Heart right ventricle (tissue), 16 donors: ENCODE results near the gene ERN2. TPM values are rescaled to one million over a fixed set of nuclear protein-coding genes. Genes with fewer than 3 reads are reported as not detected.
"Not testable (repeated sequence)": the region's sequence is repeated elsewhere in the genome, so short reads cannot be mapped to it uniquely, and the experiment has no call there.

Source experiments
- ATAC-seq, 8 donors: fragments of 200-7000 bp; cut with Tn5 transposase; one replicate each; pipeline ENCODE4 v1.9.1; 2020; ENCODE audit warnings: mild to moderate bottlenecking in 8 of 8, moderate library complexity in 8 of 8, moderate number of reproducible peaks in 1 of 8
- DNase-seq, 2 donors: peaks; one replicate each; pipeline ENCODE4 v3.0.0-alpha.2; 2020
- H3K27ac ChIP-seq, 10 donors: fragments of 200-600 bp; sonication (generic) in 2 of 10; one replicate each; pipeline versions ENCODE4 v1.5.0 to v1.8.0; 2020 to 2022; ENCODE audit warnings: mild to moderate bottlenecking in 3 of 10
- H3K27me3 ChIP-seq, 7 donors: fragments of 200-600 bp; one replicate each; pipeline ENCODE4 v1.8.0; 2021 to 2022; ENCODE audit warnings: mild to moderate bottlenecking in 2 of 7
- H3K36me3 ChIP-seq, 9 donors: fragments of 200-600 bp; sonication (generic) in 1 of 9; one replicate each; pipeline versions ENCODE4 v1.5.0 to v1.8.0; 2020 to 2022; ENCODE audit warnings: mild to moderate bottlenecking in 2 of 9
- H3K4me1 ChIP-seq, 9 donors: fragments of 200-600 bp; sonication (generic) in 1 of 9; one replicate each; pipeline versions ENCODE4 v1.5.0 to v1.8.0; 2020 to 2022; ENCODE audit warnings: mild to moderate bottlenecking in 4 of 9
- H3K4me3 ChIP-seq, 10 donors: fragments of 200-600 bp; sonication (generic) in 2 of 10; one replicate each; pipeline versions ENCODE4 v1.5.0 to v1.8.0; 2020 to 2022; ENCODE audit warnings: mild to moderate bottlenecking in 7 of 10, moderate library complexity in 2 of 10
- H3K9me3 ChIP-seq, 11 donors: fragments of 200-600 bp in 10 of 11; sonication (generic) in 2 of 11; one replicate each; pipeline versions ENCODE4 v1.5.0 to v1.8.0; 2013 to 2022; ENCODE audit warnings: mild to moderate bottlenecking in 2 of 11, control low read depth in 1 of 11, moderate library complexity in 1 of 11
- CTCF ChIP-seq, 9 donors: fragments of 200-600 bp; sonication (generic) in 2 of 9; IDR thresholded peaks; one replicate each; pipeline versions ENCODE4 v1.5.0 to v1.8.0; 2021 to 2022; ENCODE audit warnings: antibody characterized with exemption in 9 of 9, mild to moderate bottlenecking in 5 of 9, moderate library complexity in 1 of 9
- WGBS, 2 donors: extraction: QIAGEN DNeasy Blood & Tissue Kit; methylation state at CpG; one replicate each; pipeline ENCODE4 v1.1.7; 2013; ENCODE audit warnings: inconsistent platforms in 1 of 2; 5-methylcytosine and 5-hydroxymethylcytosine counted together
- intact Hi-C, 10 donors: fragments of 100-400 bp; cut with DNase I; formaldehyde crosslinking; loops; one replicate each; pipeline versions ENCODE4 v1.11.1 to v1.14.2; 2022
- polyA plus RNA-seq, 2 donors: library from polyadenylated mRNA; stranded (reverse); fragments of 200-250 nt; gene quantifications; one replicate each; pipeline ENCODE4 v1.2.3, GENCODE V29; 2013
- total RNA-seq, 10 donors: library from RNA; stranded (reverse); fragmentation: NEBNext Ultra II Directional in 3 of 10; extraction: Animal tissue kit (Norgen Biotek cat#: 25700) in 3 of 10; gene quantifications; one replicate each; pipeline versions ENCODE4 v1.2.1 to v1.2.4, GENCODE V29; 2021 to 2023
- donor health status: Arrhythmogenic right ventricular cardiomyopathy.
- donor health status: ischemic (EF 13 %, LVEDD 7.1; RV severe dilation, severe dysfunction).
- donor health status: healthy with polysubstance abuse.
- donor health status: DM: no; HTN: yes; CAD: no.
- donor health status: DM: no; HTN: no; CAD: no.
- donor health status: ischemic (EF 25% LVEDD 6.9; RV normal size, moderate dysfunction).
- donor health status: ischemic (EF 25% LVEDD 5.7; RV mildly dilated, moderate dysfunction).
- donor health status: healthy.
- donor health status: DM: yes; HTN: yes; CAD: no.
- donor health status: Ischemic cardiomyopathy.
- donor health status: ischemic (EF 35%, LVEDD 5.7; RV mildly dilated, moderate dysfunction).
- donor health status: nonischemic (EF 11% LVEDD 7.7; RV severe dilation, severe dysfunction).
- donor health status: DM: yes; HTN: yes; CAD: no.
- donor health status: PGD.
- donor health status: ischemic (EF 29% LVEDD 5.4; RV normal size, mild dysfunction).
- donor health status: nonischemic (EF 23%, LVEDD 6.1; RV moderate dilation, normal function).

Gene ERN2
- total and polyA plus RNA-seq, 12 donors = 0.32 to 0.34 TPM; not detected in 10

GRCh38 chr16:23724785-23725131 lies 11.7 kb upstream of the ERN2 start:
- Histone ChIP-seq H3K9me3 (peaks cover 0 to 21% (median 5%) of the 10 kb centered on the region in 11 donors), H3K27me3 (peaks cover 0 to 33% (median 7%) of the 10 kb centered on the region in 7 donors), H3K36me3 (no peaks in the 10 kb centered on the region), H3K27ac (no peak overlapping the region), H3K4me3 (no peak overlapping the region), H3K4me1 (peaks cover 0 to 3% (median 0%) of the 10 kb centered on the region in 9 donors)
- no peak for TF ChIP-seq CTCF (IDR thresholded peaks at IDR 0.05)
- no peak for ATAC-seq
- DNase-seq = no peak
- intact Hi-C loops = no loop called here
- 63 to 66% methylated on average over 3 of the region's 3 CpGs for WGBS, 2 donors

- 78 to 79% methylated on average over 8 of the region's 8 CpGs for WGBS, 2 donors
- Histone ChIP-seq H3K27ac (no peak overlapping the region), H3K9me3 (peaks cover 0 to 21% (median 5%) of the 10 kb centered on the region in 11 donors), H3K4me1 (peaks cover 0 to 3% (median 0%) of the 10 kb centered on the region in 9 donors), H3K4me3 (no peak overlapping the region), H3K27me3 (peaks cover 0 to 29% (median 7%) of the 10 kb centered on the region in 7 donors), H3K36me3 (no peaks in the 10 kb centered on the region)
- no peak for ATAC-seq
- TF ChIP-seq CTCF (IDR thresholded peaks at IDR 0.05) = no peak
- intact Hi-C loops = no loop called here
- no peak for DNase-seq
Measured at GRCh38 chr16:23724096-23724784, 11.2 kb upstream of the ERN2 start.

- H3K4me1 ChIP-seq, H3K27ac ChIP-seq, DNase-seq, H3K36me3 ChIP-seq, H3K4me3 ChIP-seq, ATAC-seq, intact Hi-C loops: not testable (repeated sequence)
- Histone ChIP-seq H3K9me3 (peaks cover 0 to 21% (median 5%) of the 10 kb centered on the region in 11 donors), H3K27me3 (peaks cover 0 to 25% (median 8%) of the 10 kb centered on the region in 7 donors)
- WGBS, 2 donors = 76 to 83% methylated on average over 9 of the region's 9 CpGs
Measured at GRCh38 chr16:23722613-23723240, 9.7 kb upstream of the ERN2 start.

- no peaks in the 10 kb centered on the region for H3K4me1 ChIP-seq
- H3K27ac ChIP-seq = no peak overlapping the region
- intact Hi-C loops = no loop called here
- no peaks in the 10 kb centered on the region for H3K36me3 ChIP-seq
- no peak overlapping the region for H3K4me3 ChIP-seq
- 80 to 85% methylated on average over 5 of the region's 5 CpGs for WGBS, 2 donors
- H3K9me3 ChIP-seq = no peaks in the 10 kb centered on the region
- peaks cover 8 to 70% (median 49%) of the 10 kb centered on the region in 7 donors for H3K27me3 ChIP-seq
- ATAC-seq (no peak), DNase-seq (no peak)
- TF ChIP-seq CTCF (IDR thresholded peaks at IDR 0.05) = no peak
Measured at GRCh38 chr16:23716484-23716883, 3.5 kb upstream of the ERN2 start.

- ATAC-seq = no peak
- 51 to 58% methylated on average over 4 of the region's 4 CpGs for WGBS, 2 donors
- peaks cover 8 to 64% (median 58%) of the 10 kb centered on the region in 7 donors for H3K27me3 ChIP-seq
Measured at GRCh38 chr16:23711785-23712184, 1.2 kb downstream of the ERN2 start.

More at GRCh38 chr16:23711785-23712184, 1.2 kb downstream of the ERN2 start:
- intact Hi-C loops = no loop called here
- peaks cover 0 to 23% (median 9%) of the 10 kb centered on the region in 11 donors for H3K9me3 ChIP-seq
- H3K4me3 ChIP-seq = no peak overlapping the region
- DNase-seq = no peak
- no peak overlapping the region for H3K27ac ChIP-seq
- no peaks in the 10 kb centered on the region for H3K36me3 ChIP-seq
- TF ChIP-seq CTCF (IDR thresholded peaks at IDR 0.05) = no peak
- no peaks in the 10 kb centered on the region for H3K4me1 ChIP-seq
